Measurements from ENCODE around the gene USP21. TPM values are rescaled to one million over a fixed set of nuclear protein-coding genes. Genes with fewer than 3 reads are reported as not detected.

Gene USP21
- total and polyA plus RNA-seq, 2 of the 8 experiments (the other 6 are each of a cell fraction or from before 2014, with no cell fraction given): 23.9 to 36.3 TPM

GRCh38 chr1:161165742-161166668 lies 6.7 kb downstream of the USP21 start, which contains the start of gene PPOX (continued):
- TF ChIP-seq, protein P1, sequence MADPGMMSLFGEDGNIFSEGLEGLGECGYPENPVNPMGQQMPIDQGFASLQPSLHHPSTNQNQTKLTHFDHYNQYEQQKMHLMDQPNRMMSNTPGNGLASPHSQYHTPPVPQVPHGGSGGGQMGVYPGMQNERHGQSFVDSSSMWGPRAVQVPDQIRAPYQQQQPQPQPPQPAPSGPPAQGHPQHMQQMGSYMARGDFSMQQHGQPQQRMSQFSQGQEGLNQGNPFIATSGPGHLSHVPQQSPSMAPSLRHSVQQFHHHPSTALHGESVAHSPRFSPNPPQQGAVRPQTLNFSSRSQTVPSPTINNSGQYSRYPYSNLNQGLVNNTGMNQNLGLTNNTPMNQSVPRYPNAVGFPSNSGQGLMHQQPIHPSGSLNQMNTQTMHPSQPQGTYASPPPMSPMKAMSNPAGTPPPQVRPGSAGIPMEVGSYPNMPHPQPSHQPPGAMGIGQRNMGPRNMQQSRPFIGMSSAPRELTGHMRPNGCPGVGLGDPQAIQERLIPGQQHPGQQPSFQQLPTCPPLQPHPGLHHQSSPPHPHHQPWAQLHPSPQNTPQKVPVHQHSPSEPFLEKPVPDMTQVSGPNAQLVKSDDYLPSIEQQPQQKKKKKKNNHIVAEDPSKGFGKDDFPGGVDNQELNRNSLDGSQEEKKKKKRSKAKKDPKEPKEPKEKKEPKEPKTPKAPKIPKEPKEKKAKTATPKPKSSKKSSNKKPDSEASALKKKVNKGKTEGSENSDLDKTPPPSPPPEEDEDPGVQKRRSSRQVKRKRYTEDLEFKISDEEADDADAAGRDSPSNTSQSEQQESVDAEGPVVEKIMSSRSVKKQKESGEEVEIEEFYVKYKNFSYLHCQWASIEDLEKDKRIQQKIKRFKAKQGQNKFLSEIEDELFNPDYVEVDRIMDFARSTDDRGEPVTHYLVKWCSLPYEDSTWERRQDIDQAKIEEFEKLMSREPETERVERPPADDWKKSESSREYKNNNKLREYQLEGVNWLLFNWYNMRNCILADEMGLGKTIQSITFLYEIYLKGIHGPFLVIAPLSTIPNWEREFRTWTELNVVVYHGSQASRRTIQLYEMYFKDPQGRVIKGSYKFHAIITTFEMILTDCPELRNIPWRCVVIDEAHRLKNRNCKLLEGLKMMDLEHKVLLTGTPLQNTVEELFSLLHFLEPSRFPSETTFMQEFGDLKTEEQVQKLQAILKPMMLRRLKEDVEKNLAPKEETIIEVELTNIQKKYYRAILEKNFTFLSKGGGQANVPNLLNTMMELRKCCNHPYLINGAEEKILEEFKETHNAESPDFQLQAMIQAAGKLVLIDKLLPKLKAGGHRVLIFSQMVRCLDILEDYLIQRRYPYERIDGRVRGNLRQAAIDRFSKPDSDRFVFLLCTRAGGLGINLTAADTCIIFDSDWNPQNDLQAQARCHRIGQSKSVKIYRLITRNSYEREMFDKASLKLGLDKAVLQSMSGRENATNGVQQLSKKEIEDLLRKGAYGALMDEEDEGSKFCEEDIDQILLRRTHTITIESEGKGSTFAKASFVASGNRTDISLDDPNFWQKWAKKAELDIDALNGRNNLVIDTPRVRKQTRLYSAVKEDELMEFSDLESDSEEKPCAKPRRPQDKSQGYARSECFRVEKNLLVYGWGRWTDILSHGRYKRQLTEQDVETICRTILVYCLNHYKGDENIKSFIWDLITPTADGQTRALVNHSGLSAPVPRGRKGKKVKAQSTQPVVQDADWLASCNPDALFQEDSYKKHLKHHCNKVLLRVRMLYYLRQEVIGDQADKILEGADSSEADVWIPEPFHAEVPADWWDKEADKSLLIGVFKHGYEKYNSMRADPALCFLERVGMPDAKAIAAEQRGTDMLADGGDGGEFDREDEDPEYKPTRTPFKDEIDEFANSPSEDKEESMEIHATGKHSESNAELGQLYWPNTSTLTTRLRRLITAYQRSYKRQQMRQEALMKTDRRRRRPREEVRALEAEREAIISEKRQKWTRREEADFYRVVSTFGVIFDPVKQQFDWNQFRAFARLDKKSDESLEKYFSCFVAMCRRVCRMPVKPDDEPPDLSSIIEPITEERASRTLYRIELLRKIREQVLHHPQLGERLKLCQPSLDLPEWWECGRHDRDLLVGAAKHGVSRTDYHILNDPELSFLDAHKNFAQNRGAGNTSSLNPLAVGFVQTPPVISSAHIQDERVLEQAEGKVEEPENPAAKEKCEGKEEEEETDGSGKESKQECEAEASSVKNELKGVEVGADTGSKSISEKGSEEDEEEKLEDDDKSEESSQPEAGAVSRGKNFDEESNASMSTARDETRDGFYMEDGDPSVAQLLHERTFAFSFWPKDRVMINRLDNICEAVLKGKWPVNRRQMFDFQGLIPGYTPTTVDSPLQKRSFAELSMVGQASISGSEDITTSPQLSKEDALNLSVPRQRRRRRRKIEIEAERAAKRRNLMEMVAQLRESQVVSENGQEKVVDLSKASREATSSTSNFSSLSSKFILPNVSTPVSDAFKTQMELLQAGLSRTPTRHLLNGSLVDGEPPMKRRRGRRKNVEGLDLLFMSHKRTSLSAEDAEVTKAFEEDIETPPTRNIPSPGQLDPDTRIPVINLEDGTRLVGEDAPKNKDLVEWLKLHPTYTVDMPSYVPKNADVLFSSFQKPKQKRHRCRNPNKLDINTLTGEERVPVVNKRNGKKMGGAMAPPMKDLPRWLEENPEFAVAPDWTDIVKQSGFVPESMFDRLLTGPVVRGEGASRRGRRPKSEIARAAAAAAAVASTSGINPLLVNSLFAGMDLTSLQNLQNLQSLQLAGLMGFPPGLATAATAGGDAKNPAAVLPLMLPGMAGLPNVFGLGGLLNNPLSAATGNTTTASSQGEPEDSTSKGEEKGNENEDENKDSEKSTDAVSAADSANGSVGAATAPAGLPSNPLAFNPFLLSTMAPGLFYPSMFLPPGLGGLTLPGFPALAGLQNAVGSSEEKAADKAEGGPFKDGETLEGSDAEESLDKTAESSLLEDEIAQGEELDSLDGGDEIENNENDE (IDR thresholded peaks at IDR 0.05; ENCODE audit: insufficient replicate concordance, low read length): no peak
- TF ChIP-seq BRCA1 (IDR thresholded peaks at IDR 0.05; ENCODE audit: low read depth, low read length) (peak; percentile 60; the same call in 1 of the 2 replicates), RXRA (IDR thresholded peaks at IDR 0.05; ENCODE audit: insufficient read depth, low read depth, low read length) (no peak), SP4 (IDR thresholded peaks at IDR 0.05; ENCODE audit: low read length) (peak; percentile 55; the same call in 1 of the 2 replicates), RBBP5 (IDR thresholded peaks at IDR 0.05; ENCODE audit: borderline replicate concordance, low read depth, low read length) (peak; percentile 50; the same call in 1 of the 2 replicates), GABPA (IDR thresholded peaks at IDR 0.05; ENCODE audit: borderline replicate concordance, insufficient read depth, low read length) (no peak), SIX5 (IDR thresholded peaks at IDR 0.05; ENCODE audit: low read depth, low read length) (no peak)
